Breast epithelium (tissue), 4 donors: ENCODE measurements around the gene TMEM208. TPM values are rescaled to one million over a fixed set of nuclear protein-coding genes. Genes with fewer than 3 reads are reported as not detected.
A peak's percentile ranks its signal among the peaks of the same experiment; 100 is the strongest.

Experiments used
- DNase-seq, 2 donors: peaks; one replicate each; pipeline ENCODE4 v3.0.0-alpha.2; 2019; ENCODE audit warnings: low spot score in 2 of 2
- H3K27ac ChIP-seq, 2 donors: fragments of 200-600 bp; sonication (generic) in 1 of 2; one replicate each; pipeline ENCODE4 v1.5.1; 2016 to 2019; ENCODE audit warnings: mild to moderate bottlenecking in 1 of 2
- H3K27me3 ChIP-seq, 2 donors: fragments of 200-600 bp; sonication (generic) in 1 of 2; one replicate each; pipeline versions ENCODE4 v1.5.1 to v1.6.0; 2017 to 2019; ENCODE audit warnings: control low read depth in 1 of 2, mild to moderate bottlenecking in 1 of 2
- H3K36me3 ChIP-seq: fragments of 200-600 bp; one replicate; pipeline ENCODE4 v1.5.1; 2019
- H3K4me1 ChIP-seq, 2 donors: fragments of 200-600 bp; sonication (generic); one replicate each; pipeline ENCODE4 v1.5.1; 2016 to 2019; ENCODE audit warnings: control low read depth in 1 of 2
- H3K4me3 ChIP-seq, 3 donors: fragments of 200-600 bp; sonication (generic); 1 replicate in 2 of 3; 2 replicates in 1 of 3; pipeline ENCODE4 v1.5.1; 2016 to 2019; ENCODE audit warnings: mild to moderate bottlenecking in 3 of 3, moderate library complexity in 2 of 3
- H3K9me3 ChIP-seq, 2 donors: fragments of 200-600 bp; sonication (generic) in 1 of 2; one replicate each; pipeline ENCODE4 v1.5.1; 2016 to 2019; ENCODE audit warnings: control low read depth in 1 of 2
- POLR2A ChIP-seq: fragments of 450-650 bp; IDR thresholded peaks from one replicate; pipeline ENCODE4 v1.6.1; 2016; ENCODE audit warnings: antibody characterized with exemption, mild to moderate bottlenecking, moderate library complexity
- POLR2AphosphoS5 ChIP-seq, 3 donors: sonication (generic); formaldehyde crosslinking; IDR thresholded peaks; one replicate each; pipeline ENCODE4 v1.6.1; 2017; ENCODE audit warnings: antibody characterized with exemption in 3 of 3
- intact Hi-C: fragments of 100-400 bp; cut with DNase I; formaldehyde crosslinking; loops from one replicate; pipeline ENCODE4 v1.15.1; 2023; ENCODE audit warnings: low total_unique reads
- total RNA-seq, 3 donors: library from RNA; depleted of rRNA; stranded (reverse); fragments of >200 nt; gene quantifications; one replicate each; pipeline ENCODE4 v1.1.0, GENCODE V29; 2016
- TF ChIP-seq, protein P1 (sequence below), 3 donors: fragments of 450-650 bp; IDR thresholded peaks; one replicate each; pipeline ENCODE4 v1.5.1; 2016 to 2017; ENCODE audit warnings: antibody characterized with exemption in 3 of 3, mild to moderate bottlenecking in 3 of 3, moderate library complexity in 3 of 3

The TMEM208 gene
- total RNA-seq, 3 donors from 2014 or later, result 35.2 to 46.2 (median 44.2) TPM

DNA sequence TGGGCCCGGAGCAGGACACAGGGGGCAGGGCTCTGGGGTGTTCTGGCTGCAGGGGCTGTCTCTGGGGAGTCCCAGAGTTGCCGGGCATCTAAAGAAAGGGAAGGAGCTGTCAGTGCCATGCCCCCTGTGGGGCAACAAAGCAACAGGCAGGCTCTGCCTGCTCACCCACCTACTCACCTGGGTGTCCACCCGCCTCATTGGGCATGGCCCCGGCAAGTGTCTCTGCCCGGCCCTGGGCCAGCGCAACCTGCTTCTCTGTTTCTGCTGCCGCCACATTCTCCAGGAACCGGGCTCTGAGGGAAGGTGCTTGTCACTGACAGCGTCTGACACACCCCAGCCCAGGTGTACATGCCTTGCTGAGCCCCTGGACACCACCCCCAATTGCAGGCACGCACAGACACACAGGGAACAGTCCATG is 7.3 kb downstream of the TMEM208 start:
- peaks cover 6% of the 10 kb centered on the region for H3K36me3 ChIP-seq
- intact Hi-C loops, result no loop called here

DNA sequence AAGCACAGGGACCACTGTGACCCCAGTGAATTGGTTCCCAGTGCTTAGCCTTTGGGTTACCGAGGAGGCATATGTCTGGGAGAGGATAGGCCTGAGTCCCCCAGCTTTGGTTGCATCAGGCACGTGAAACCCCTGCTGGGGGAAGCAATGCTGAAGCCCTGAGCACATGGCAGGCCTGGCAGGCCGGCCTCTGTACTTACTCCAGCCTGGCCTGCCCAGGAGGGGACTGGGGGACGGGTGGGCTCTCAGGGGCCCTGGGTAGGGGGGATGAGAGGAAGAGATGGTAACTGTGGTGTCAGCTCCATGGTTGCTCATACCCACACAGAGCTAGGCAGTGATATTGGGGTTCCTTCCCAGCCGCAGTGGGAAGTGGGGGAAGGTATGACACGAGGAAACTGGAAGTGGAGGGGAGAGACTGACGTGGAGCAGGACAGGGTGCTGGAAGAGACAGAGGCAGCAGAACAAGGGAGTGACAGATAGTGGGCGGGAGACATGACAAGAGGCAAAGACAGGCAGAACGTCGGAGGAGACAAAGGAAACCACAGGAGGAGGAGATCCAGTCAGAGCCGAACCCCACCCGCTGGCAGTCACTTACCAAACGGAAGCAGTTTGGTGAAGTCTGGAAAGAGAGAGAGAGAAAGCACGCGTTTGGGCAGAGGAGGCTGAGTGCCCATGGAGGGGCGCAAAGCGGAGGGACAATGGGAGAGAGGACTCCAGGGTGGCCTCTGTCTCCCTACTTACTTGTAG is 9.1 kb downstream of the TMEM208 start:
- Histone ChIP-seq H3K27me3 (no peaks in the 10 kb centered on the region), H3K4me3 (no peak overlapping the region), H3K9me3 (no peaks in the 10 kb centered on the region), H3K4me1 (peaks cover 6 to 10% of the 10 kb centered on the region in 2 donors), H3K27ac (peak overlapping the region in 1 of 2 donors; percentile 29), H3K36me3 (no peaks in the 10 kb centered on the region)
- TF ChIP-seq POLR2AphosphoS5 (IDR thresholded peaks at IDR 0.05) (no peak), POLR2A (no peak)
- TF ChIP-seq, protein P1, sequence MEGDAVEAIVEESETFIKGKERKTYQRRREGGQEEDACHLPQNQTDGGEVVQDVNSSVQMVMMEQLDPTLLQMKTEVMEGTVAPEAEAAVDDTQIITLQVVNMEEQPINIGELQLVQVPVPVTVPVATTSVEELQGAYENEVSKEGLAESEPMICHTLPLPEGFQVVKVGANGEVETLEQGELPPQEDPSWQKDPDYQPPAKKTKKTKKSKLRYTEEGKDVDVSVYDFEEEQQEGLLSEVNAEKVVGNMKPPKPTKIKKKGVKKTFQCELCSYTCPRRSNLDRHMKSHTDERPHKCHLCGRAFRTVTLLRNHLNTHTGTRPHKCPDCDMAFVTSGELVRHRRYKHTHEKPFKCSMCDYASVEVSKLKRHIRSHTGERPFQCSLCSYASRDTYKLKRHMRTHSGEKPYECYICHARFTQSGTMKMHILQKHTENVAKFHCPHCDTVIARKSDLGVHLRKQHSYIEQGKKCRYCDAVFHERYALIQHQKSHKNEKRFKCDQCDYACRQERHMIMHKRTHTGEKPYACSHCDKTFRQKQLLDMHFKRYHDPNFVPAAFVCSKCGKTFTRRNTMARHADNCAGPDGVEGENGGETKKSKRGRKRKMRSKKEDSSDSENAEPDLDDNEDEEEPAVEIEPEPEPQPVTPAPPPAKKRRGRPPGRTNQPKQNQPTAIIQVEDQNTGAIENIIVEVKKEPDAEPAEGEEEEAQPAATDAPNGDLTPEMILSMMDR (IDR thresholded peaks at IDR 0.05), result no peak
- intact Hi-C loops, result no loop called here
- DNase-seq, result no peak

More for the DNA sequence above, 7.3 kb downstream of the TMEM208 start:
- Histone ChIP-seq H3K27me3 (no peaks in the 10 kb centered on the region), H3K4me1 (no peaks in the 10 kb centered on the region), H3K4me3 (no peak overlapping the region), H3K9me3 (no peaks in the 10 kb centered on the region), H3K27ac (no peak overlapping the region)
- no peak for DNase-seq
- TF ChIP-seq POLR2A, result no peak
- TF ChIP-seq, protein P1 (IDR thresholded peaks at IDR 0.05), result no peak
- no peak for TF ChIP-seq POLR2AphosphoS5 (IDR thresholded peaks at IDR 0.05)

DNA sequence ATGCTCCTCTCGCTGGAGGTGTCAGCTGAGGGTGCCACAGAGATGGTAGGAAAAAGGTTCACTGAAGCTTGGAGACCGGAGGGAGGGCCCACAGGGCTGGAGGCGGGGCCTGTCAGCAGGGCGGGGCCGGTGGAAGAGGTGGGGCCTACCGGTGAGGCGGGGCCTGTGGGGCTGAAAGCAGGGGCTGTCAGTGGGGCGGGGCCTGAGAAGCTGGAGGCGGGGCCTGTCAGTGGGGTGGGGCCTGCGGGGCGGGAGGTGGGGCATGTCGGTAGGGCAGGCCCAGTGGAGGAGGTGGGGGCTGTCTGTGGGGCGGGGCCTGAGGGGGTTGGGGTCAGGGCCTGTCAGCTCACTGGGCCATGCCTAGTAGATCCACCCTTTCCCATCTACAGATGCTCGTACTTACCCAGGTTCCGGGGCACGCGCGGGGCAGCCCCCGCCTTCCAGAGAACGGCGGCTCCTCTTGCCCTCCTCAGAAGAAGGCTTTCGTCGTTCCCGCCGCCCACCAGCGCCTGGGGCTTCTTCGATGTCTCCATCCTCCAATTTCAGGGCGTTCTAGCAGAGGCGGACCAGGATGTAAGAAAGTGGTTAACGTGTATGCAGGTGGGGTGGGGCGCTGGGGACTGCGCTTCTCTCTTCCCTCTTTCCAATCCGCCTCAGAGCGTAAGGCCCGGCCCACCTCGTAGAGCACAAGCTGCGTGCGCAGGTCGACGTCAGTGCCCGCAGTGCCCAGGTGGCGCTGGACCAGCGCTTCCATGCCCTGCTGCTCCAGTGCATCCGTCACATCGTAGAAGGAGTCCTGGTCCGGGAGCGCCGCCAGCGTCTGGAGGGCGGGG is 9.8 kb downstream of the TMEM208 start:
- no peaks in the 10 kb centered on the region for H3K9me3 ChIP-seq
- intact Hi-C loops, result no loop called here
- DNase-seq, result no peak

DNA sequence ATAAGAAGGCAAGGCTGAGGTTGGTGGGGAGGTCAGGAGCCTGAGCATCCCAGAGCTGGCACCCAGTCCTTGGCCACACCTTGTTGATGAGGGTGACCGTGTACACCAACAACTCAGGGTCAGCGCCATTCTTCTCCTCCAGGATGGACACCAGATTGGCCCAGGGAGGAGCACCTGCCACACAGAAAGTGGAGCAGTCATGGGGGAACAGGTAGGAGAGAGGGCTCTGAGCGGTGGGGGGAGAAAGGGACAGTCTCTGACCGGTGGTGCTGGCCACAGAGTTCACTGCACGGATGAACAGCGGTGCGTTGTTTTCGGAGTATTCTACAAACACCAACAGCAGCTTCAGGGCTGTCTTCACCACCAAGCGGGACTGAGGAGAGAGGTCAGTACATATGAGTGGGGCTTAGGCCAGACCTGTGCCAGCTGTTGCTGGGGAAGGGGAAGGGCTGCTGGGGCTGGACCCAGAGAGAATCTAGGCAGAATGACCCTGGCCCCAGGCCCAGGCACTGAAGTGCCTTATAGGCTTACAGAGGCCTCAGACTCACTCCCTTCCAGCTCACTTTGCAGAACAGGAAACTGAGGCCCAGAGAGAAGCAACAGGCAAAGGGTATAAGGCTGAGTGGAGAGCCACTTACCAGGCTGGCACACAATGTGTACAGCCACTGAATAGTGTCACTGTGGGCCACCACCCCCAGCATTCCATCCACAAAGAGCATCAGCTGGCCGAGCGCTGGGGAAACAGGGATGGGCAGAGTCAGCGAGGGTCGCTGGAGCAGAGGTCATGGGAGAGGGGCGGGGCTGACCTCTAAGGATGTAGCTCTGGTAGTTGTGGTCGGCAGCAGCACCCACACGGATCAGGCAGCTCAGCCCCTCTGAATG is 10.7 kb downstream of the TMEM208 start:
- Histone ChIP-seq H3K27me3 (no peaks in the 10 kb centered on the region), H3K9me3 (no peaks in the 10 kb centered on the region), H3K4me3 (no peak overlapping the region), H3K27ac (no peak overlapping the region), H3K36me3 (no peaks in the 10 kb centered on the region), H3K4me1 (peaks cover 9 to 26% of the 10 kb centered on the region in 2 donors)
- TF ChIP-seq, protein P1 (IDR thresholded peaks at IDR 0.05), result no peak
- no peak for TF ChIP-seq POLR2A
- TF ChIP-seq POLR2AphosphoS5 (IDR thresholded peaks at IDR 0.05), result no peak
- intact Hi-C loops, result no loop called here
- no peak for DNase-seq

More for the DNA sequence above, 9.8 kb downstream of the TMEM208 start:
- Histone ChIP-seq H3K4me1 (peaks cover 9 to 17% of the 10 kb centered on the region in 2 donors), H3K4me3 (no peak overlapping the region), H3K27ac (peak overlapping the region in 1 of 2 donors; percentile 29), H3K27me3 (no peaks in the 10 kb centered on the region), H3K36me3 (no peaks in the 10 kb centered on the region)
- TF ChIP-seq, protein P1 (IDR thresholded peaks at IDR 0.05), result no peak
- no peak for TF ChIP-seq POLR2AphosphoS5 (IDR thresholded peaks at IDR 0.05)
- TF ChIP-seq POLR2A, result no peak
